ENCODE measurements around the gene CPT2.

Gene CPT2

DNA sequence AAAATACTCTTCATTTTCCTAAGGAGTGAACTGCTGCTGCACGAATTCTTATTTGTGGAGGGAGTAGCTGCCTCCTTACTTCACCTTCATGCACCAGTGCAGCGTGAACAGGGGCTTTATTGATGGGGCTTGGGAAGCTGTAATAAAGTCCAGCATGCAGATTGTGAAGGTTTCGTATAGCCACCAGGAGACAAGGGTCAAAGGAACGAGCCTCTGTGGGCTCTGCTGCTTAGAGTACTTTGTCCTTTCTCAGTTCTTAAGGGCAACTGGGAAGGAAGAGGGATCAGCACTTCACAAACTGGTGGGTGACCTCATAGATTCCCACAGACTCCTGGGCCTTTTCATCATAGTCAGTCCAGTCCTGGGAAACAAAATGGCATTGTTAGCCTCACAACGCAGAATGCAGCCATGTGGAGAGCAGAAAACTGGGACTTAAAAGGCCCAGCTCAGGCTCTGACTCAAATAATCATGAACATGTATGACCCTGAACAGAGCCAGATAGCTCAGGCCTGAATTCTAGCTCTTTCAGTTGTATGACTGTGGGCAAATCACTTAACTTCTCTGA lies 17.8 kb downstream of the CPT2 start:
- DNase-seq (ENCODE audit: low read depth, low spot score) = no peak

DNA sequence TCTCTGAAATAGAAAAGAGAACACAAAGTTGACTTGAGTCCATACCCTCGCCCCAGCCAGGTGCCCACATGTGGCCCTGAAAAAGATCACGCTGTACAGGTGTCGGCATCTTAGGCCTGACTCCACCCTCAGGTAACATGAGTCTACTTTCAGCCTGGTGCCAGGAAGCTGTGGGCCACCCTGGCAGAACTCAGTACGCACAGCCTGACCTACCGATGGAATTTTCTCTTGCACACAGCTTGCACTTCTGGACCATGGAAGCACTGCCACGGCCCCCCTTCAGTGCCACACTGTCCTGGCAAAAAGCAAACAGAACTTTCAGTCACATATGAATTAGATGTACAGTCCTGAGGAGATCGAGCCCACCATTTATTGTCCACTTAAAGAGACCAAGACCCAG lies 21.6 kb downstream of the CPT2 start:
- DNase-seq (ENCODE audit: low read depth, low spot score) = no peak

DNA sequence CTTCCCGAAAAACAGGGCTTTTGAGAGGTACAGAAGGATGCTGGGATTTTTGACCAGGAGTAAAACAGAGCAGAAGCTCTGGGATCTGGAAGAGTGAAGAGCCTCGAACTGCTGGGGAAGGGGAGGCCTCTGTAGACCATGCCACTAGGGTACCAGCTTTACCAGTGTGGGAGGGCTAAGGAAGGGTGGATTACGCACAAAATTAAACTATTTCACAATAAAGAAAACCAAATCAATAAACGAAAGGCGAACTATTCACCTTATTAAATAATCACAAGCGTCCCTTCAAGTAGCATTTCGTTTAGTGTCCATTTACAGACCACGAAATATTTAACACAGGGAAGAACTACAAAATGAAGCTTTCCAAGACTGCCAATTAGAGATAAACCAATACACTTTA lies 23.1 kb downstream of the CPT2 start:
- DNase-seq (ENCODE audit: low read depth, low spot score) = no peak

DNA sequence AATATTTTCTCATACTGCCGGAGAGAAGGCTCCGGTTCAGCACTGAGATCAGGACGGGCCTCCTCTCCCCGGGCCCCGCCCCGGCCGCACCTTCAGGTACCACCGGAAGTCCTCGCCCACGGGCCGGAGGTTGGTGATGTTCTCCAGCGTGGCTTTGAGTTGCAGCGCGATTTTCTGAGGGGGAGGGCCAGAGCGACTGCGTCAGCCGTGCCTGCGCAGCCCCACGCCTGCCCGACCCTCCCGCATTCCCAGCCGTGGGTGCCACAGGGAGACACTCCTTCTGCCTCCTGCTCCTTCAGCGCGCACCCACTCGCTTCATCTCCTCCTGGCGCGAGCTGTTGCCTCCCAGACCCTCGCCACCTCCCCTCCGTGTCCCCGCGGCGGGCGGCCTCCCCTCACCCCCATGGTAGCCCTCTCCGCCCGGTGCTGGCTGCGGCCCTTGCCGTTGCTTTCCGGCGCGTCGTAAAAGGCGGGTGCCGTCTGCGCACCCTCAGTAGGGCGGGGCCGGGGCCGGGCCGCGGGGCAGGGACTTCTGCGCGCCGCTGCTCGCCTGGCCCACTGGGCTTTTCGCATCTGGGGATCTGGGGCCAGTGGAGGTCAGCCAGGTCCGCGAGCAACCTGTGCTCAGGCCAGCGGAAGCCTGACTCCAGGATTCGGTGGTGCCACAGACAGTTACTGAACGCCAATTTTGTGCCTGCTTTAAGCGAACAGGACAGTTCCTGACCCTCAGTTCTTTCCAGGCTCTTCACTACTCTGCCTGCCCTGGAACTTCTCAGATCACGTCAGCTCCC lies 23.7 kb downstream of the CPT2 start, which contains the start of gene CZIB:
TSS of gene CZIB (minus strand) at position 464 of the 791 bp plus-strand sequence. CDS start at position 405, 59 bp downstream.
- DNase-seq (ENCODE audit: low read depth, low spot score) = peak; percentile 84

DNA sequence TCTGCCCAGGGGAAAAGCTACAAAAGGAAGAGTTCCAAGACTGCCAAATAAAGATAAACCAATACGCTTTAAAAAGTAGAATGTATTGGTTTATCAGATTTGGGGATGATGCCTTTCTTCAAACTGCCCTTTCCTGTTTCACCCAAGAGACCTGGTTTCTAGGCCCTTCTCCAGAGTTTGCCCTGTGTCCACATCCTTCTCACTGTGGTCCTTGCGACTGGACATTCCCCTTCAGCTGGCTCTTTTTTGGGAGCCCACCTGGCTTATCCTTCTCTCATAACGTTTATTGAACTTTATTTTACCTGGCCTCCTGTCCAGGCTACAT lies 24.3 kb downstream of the CPT2 start:
- DNase-seq (ENCODE audit: low read depth, low spot score) = no peak

DNA sequence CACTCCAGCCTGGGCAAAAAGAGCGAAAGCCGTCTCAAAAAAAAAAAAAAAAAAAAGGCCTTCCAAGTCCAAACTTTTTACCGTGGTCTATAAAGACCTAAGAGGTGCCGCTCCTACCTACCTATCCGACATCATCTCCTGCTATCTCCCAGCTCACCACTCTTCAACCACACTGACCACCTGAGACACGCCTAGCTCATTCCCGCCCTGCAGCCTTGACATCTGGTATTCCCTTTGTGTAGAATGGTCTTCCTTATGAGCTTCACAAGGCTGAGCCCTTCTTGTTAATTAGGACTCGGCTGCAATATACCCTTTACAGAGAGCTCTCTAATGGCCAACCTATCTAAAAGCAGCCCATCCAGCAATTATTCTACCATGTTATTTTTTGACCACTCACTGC lies 41.0 kb downstream of the CPT2 start:
- no peak for DNase-seq (ENCODE audit: low read depth, low spot score)

DNA sequence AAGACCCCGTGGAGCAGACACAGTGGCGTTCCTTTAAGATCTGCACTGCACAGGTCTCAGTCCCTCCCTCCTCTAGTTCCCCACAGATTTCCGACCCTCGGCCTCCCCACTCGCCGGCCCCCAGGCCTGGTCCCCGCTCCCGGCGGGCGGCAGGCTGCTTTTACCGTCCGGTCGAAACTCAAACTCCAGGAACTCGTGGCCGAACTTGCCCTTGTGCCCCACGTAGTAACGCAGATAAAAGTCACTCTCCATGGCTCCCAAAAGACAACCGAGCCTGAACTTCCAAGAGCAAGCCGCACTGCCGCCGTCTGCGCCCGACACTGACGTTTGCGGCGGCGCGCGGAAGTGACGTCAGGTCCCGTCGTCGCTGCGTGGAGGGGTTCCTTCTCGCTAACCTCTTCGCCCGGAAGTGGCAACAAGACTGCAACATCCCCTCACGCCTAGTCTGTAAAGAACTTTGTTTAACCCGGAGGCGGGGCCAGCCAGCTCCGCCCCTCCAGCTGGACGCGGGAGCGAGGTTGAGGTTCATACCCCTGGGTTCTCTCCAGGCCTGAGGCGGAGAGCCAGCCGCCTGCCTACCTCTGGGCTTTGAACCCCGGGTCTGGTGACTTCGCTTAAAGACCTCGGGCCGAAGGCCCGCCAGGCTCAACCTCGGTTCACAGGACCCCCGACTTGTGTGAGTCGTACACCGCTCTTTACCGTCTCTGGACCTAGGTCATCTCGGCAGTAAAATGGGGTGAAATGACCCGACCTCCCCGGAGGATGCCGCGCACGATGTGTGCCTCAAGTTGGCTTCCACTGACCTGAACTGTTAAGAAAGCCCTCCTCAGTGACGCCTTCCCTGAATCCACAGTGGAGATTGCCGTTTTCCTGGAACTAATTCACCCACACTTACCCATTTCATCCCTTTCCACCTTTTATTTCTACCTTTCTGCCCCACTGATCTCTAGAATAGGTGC lies 41.9 kb downstream of the CPT2 start, which contains the start of gene MAGOH:
TSS of gene MAGOH (minus strand) at position 322 of the 959 bp plus-strand sequence. CDS start at position 252, 70 bp downstream.
- DNase-seq (ENCODE audit: low read depth, low spot score) = peak; percentile 90

DNA sequence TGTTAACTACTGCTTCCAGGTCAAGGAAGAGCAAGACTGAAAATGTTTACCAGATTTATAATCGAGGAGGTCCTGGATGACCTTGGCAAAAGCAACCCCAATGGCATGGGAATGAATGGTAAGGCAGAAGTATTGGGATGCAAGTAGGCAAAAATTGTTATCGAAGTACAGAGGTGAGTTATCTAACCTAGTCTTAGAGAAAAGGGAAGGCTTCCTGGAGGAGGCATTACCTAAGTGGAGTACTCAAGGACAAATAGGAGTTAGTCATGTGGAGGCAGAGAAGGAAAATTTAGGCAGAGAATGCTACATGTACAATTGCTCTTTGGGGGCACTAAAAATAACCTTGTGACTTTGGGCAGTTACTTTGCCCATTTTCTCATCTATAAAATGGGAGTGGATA lies 45.2 kb downstream of the CPT2 start:
- no peak for DNase-seq (ENCODE audit: low read depth, low spot score)

DNA sequence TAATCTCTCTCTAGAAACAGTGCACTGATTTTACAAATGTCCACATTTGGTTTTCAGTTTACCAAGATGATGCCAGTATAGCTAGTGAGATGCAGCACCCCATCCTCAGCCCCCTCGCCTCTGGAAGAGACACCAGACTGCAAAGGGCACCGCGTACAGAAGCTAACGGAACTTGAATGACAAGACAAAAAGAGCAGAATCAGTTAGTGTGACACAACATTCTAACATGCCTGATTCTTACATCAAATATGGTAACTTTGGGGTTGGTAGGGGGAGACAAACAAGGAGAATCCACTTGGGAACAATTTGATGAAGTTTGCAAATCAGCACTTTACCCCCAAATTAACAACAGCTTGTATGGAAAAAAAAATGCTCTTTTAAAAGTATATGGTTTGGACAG lies 45.8 kb downstream of the CPT2 start:
- no peak for DNase-seq (ENCODE audit: low read depth, low spot score)

DNA sequence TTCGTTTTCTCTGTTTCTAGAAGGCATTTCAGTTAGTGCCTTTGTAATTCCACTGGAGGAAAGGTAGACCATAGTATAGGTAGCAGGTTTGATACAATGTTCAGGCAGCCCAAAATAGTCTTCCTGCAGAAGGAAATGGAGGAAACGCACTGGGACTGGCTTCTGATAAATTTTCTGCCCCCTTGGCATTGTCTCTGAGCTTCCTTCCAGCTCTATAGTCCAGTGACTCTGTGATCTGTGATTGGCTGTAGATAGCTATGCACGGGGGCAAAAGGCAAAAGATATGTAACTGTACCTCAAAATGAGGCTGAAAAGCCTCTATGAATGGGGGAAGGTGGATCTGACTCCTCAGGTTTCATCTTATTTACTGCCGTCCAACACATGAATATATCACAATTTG lies 47.5 kb downstream of the CPT2 start:
- no peak for DNase-seq (ENCODE audit: low read depth, low spot score)

DNA sequence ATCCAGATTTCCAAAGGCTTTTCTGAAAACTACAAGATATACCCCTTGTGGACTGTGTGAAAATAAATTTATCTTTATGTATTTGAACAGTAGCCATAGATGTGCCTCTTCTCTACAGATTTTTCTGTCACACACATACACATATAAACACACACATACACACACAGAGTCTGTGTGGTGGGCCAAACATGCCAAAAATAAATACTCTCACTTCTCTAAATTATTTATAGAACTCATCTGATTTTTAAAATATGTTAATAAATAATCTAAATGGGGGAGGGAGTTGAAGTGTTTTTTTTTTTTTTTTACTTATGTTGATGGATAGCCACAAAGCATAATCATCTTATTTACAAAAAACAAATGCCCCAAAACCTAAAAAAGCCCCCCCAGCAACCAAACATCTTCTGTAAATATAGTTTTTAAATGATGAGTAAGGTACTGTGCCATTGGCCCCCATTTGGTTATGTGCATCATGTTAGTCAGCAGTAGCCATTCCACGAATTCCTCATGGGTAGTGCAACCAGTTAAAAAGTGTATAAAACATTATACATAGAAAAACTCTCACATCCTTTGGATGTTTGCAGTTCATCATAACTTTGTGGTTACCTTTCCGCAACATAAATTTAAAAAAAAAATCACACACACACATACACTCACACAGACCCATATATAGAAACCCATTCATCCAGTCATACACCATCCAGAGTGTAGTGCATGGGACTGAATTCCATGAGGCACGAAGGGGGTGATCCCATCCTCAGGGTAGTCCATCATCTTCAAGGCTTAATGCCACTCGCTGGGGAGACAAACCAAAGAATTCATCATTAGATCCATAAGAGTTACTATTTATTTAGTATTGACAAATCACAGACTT lies 49.9 kb downstream of the CPT2 start:
- no peak for DNase-seq (ENCODE audit: low read depth, low spot score)

DNA sequence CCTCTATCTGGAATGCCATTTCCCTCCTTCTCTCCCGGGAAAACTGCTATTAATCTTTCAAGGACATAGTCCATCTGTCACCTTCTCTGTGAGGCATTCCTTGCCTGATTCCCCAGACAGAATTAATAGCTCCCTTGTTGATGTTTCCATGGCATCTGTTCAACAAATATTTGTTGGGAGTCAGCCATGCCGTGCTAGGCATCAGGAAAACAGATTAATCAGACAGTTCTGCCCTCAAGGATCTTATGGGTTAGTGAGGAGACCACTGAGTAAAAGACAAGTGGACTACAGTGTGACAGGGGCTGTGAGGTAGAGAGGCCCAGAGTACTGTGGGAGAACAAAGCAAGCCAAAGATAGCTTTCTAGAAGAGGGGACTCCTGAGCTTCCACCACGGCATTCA lies 53.1 kb downstream of the CPT2 start:
- DNase-seq (ENCODE audit: low read depth, low spot score) = no peak

DNA sequence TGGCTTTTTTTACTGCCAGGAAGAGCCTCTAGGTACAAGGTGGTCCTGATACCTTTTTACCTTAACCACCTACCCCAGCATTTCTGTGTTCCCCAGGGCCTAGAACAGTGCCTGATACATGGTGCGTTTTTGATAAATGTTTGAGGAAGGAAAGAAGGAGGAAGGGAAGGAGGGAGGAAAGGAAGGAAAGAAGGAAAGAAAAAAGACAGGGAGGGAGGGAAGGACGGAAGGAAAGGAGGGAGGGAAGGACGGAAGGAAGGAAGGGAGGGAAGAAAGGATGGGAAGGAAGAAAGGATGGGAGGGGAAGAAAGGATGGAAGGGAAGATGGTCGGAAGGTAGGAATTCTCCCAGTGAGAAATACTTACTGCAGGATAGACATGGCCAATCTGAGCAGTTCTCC lies 53.7 kb downstream of the CPT2 start:
- DNase-seq (ENCODE audit: low read depth, low spot score) = no peak

DNA sequence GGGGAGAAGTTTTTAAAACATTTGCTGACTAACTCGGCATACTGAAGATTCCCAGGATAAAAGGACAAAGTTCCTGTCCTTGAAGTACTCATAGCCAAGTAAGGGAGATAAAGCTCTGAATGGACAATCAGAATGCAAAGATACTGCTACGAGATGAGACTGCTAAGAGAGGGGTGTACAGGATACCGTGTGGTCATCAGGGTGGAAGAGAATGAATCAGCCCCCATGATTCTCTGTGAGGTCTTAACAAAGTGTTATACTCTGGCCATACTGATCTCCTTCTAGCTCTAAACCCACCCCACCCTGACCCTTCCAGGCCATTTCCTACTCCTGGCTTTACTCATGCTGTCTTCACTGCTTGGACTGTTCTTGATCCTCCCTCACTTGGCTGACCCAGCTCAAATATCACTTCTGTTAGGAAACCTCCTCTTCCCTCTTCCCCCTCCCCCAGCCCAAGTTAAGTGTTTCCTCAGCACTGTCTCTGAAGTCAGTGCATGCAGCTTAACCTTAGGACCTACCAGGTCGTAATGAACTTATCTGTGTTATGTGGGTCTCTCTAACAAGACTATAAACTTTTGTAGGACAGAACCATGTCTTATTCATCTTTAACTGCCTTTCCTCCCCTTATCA lies 57.5 kb downstream of the CPT2 start:
- DNase-seq (ENCODE audit: low read depth, low spot score) = no peak

DNA sequence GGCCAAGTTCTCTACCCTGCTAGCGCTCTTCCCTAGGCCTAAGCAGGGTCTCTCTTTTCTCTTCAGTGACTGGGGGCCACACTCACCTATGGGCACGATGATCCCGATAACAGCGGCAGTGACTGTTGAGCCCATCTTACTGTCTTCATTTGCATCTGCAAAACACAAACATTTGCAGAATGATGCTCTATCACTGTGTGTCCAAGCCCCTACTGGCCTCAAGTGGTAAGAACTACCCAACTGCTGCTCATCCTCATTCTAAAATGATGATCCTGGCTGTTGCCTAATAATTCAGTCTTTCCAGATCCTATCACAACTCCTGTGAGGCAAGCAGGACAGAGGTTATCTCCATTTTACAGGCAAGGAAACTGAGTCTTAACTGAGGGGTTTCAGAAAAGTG lies 58.4 kb downstream of the CPT2 start:
- DNase-seq (ENCODE audit: low read depth, low spot score) = no peak

DNA sequence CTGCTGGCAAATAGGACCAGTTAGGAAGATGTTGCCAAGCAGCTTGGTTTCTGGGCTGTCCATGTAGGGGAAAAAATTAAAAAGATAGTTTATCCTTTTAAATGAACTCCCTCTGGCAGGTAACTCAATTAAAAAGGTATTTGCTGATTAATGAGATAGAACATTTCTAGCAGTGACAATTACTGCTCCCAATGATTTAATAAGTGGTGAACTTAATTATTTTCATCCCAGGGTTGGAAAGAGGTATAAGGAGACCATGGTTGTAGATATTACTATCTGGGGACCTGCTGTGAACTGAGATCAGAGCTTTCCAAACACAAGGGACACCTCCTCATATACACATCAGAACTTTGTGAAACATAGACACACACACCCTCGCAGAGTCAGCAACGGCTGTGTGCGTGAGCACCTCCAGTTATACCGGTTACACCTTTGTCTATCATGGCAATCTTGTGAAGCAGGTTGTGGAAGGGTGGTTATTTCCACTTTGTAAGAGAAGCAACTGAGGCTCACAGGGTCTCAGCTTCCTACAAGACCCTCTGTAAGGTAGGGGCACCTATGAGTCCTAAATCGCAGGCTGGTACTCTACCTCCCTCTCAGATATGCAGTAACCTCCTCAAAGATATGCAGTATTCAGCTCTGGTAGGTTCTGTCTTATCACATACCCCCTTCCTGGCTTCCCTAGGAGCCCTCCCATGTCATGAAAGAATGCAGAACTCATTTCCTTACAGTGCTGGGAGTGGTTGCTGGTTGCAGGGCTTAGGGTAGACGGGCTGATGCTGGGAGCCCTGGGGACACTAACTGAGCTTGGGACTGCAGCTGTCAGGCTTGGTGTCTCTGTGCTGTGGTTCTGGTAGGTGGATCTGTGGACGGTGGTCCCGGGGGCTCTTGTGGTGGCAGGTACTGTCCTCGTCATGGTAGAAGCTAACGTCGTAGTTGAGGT lies 60.2 kb downstream of the CPT2 start:
- DNase-seq (ENCODE audit: low read depth, low spot score) = no peak

DNA sequence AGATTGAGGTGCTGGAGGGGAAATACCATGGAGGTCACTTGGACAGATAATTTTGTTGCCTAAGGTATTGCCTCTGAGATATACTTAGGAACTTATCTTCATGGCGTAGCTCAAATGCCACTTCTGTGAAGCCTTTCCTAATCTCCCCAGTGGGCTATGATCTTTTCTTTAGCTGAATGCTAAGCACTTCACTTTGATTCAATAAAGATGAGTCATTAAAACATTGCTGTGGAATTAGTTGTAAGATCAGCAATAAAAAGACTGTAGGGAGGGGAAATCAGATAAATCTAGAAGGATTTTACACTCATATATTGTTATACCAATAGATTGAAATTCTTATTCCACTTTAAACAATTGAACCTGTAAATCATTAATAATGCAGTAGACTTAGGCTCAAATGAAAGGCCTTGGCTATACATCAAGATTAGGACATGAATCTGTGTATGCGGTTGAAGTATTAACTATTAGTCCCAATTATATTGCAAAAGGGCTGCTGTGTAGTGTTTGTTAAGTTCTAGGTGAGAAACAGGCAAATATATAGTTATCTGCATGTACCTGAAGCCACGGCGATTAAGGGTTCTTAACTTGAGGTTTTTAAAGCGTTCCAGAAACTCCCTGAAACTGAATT lies 60.9 kb downstream of the CPT2 start:
- DNase-seq (ENCODE audit: low read depth, low spot score) = no peak

DNA sequence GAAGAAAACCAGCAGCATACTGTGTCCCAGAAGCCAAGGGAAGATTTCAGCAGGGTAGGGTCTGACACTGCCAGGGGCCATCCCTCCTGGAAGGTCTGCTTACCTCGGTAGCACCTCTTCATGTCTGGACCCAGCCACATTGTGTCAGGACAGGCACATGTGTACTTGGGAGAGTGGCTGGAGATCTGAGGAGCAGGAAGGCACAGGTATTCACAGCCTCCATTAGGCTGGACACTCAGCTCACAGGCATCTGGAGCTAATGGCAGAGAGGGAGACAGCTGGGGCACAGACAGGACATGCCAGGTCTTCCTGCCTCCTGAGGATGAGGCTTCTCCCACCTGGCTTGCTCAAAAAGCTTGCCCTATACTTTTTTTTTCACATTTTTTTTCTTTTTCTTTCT lies 61.6 kb downstream of the CPT2 start:
- no peak for DNase-seq (ENCODE audit: low read depth, low spot score)

DNA sequence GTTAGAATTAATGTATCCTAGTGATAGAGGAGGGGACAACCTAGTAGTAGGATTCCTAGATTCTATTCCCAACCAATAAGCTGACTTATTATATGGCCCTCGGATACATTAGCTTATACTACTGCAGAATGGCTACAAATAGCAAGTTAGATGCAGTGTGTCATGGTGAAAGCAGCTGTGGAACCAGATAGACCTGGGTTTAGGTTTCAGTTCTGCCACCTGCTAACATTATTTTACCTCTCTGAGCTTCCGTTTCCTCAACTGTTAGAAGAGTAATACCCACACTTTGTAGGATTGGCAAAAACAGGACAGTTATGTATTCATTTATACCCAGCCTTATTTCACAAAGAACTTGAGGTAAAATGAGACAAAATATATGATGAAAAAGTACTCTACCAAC lies 63.3 kb downstream of the CPT2 start:
- DNase-seq (ENCODE audit: low read depth, low spot score) = no peak

Data from activated CD4-positive, CD25-positive, alpha-beta regulatory T cell treated with anti-CD3 and anti-CD28 coated beads, Interleukin-2, amount 50 U/mL, for 16 hours (primary cell).